Stimulated activated CD8-positive, alpha-beta memory T cell treated with anti-CD3 and anti-CD28 coated beads, Interleukin-4, amount 100 ng/mL, for 24 hours (primary cell): ENCODE measurements around the gene GAREM1.

Source experiments
- DNase-seq: peaks from one replicate; pipeline ENCODE4 v3.0.0-alpha.2; 2020; ENCODE audit warnings: low read depth

The GAREM1 gene

DNA sequence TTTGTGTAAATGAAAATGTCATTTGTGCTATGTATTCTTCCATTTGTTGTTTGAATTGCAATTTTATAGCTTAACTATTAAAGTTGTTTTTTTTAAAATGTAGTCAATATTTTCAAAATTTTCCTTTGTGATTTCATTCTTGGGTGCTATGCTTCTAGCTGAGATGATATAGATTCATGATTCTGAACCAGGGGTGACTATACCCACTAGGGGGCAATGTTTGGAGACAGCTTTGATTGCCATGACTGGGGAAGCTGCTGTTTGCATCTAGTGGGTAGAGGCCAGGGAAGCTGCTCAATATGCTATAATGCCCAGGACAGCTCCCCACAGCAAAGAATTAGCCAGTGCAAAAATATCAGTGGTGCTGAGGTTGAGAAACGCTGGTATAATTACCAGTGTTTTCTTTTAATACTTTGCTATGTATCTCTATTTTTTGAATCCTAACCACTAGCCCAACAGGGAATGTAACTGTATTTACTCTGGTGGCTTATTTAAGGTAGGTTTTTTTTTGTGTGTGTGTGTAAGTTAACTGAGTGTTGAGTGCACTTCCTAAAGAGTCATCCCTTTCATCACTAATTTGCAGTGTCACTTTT, 181.1 kb downstream of the GAREM1 start:
- peak; percentile 1 for DNase-seq

DNA sequence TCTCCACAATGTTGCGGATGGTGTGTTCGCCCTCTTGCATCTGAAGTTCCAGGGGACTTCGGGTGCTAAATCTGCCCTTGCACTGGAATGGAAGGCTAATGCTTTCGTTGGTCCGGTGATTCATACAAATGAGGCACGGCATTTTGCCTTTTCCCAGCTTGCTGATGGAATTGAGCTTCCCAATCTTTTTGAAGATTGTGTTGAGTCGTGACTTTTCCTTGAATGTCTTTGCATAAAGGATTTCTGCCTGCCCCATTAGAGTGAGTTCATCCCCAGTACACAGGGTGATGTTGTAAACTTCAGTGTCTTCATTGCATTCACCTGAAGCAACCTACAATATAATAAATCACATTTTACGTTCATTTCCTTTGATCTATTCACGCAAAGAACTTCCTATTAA, 182.8 kb downstream of the GAREM1 start:
- DNase-seq = no peak

- DNase-seq = no peak
These were observed 183.4 kb downstream of the GAREM1 start for GRCh38 chr18:32287249-32287648.

GRCh38 chr18:32286749-32287148, 183.9 kb downstream of the GAREM1 start:
- DNase-seq = no peak

DNA sequence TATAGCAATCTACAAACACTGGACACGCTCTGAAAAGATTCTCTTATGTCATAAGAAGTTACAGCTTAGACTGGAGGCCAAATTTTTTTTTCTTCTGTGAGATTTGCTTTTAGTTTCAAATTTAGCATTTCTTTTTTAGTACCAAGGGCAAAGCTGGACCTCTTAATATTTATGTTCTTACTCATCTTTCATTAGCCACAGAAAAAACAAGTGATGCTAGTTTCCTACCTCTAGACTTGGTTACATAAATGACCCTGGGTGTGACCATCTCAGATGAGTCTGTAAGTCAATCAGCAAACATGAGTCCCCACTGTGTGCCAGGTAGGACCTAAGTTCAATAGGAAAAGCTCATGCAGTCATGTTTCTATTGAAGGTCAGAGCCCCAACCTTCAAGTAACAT, 186.4 kb downstream of the GAREM1 start:
- no peak for DNase-seq

GRCh38 chr18:32280911-32281310, 189.8 kb downstream of the GAREM1 start:
- DNase-seq = no peak

DNA sequence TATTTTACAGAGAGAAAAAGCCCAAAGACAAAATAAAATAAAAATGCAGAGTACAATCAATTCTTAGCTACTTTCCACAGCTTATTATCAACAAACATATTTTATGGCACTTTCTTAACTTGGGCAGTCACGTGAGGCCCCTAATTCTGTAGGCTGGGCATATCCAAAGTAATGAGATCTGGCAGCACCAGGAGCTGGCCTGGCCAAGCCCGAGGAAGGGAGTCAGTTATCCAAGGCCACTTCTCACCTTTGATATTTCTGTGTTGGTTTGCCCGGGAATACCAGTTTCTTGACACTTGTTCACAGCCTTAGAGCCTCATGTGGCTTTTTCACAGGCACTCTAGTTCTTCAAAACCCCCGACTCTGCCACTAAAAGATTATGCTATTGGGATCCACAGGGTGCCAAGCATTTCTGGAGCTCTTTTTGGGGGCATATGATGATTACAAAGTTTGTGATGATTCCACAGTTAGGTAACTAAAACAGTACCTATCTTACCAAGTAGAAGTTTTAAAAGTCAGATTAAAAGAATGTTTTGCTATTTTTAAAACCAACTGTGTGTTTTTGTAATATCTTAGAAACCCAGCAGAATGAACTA, 190.4 kb downstream of the GAREM1 start:
- no peak for DNase-seq

- DNase-seq = no peak
These were observed 192.4 kb downstream of the GAREM1 start for GRCh38 chr18:32278177-32278799.

DNA sequence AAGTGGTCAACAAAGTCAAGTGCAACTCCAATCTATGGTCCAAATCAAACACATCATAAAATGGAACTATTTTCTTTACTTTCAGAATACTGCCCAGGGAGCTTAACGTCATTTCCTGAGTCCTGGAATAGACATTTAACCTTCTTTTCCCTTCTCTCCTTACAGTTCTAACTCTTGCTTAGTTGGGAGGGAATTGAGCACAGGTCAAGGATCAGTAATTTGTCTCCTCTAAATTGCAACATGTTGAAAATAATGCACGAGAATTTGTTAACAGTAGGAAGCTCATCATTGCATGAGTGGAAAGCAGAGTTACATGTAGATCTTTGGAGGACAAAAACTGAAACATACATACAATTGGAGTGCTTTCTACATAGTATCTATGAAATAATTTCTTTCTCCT, 193.1 kb downstream of the GAREM1 start:
- DNase-seq = no peak

GRCh38 chr18:32276906-32277305, 193.8 kb downstream of the GAREM1 start:
- DNase-seq = no peak

GRCh38 chr18:32276256-32276655, 194.4 kb downstream of the GAREM1 start:
- no peak for DNase-seq

- DNase-seq = no peak
These were observed 195.5 kb downstream of the GAREM1 start for GRCh38 chr18:32275221-32275620.

GRCh38 chr18:32274307-32274706, 196.4 kb downstream of the GAREM1 start:
- DNase-seq = no peak

DNA sequence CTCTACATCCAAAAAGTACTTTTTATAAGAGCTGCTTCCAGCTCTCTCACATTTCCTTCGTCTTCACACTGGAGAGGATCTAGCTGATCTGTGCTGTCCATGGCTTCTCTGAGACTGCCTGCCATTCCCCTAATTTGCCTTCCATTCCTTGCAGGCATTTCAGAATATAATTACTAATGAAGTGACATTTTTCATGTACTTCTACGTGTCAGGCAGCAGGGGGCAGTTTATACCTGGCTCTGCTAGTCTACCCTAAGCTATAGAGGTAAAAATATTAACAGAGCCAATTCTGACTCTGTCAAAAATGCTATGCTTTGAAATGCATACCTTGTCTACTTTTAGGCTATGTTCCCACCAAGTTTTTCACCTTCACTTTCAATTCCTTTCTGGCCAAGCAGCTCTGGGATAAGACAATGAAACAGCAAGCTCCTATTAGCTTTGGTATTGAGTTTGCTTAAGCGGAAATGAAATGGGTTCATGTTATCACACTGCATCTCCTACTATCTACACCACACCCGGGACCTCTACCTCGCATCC, 198.9 kb downstream of the GAREM1 start:
- no peak for DNase-seq

GRCh38 chr18:32270341-32270740, 200.3 kb downstream of the GAREM1 start:
- no peak for DNase-seq

- DNase-seq = no peak
These were observed 203.2 kb downstream of the GAREM1 start for GRCh38 chr18:32267463-32267862.

- no peak for DNase-seq
These were observed 206.3 kb downstream of the GAREM1 start for GRCh38 chr18:32264401-32264800.

DNA sequence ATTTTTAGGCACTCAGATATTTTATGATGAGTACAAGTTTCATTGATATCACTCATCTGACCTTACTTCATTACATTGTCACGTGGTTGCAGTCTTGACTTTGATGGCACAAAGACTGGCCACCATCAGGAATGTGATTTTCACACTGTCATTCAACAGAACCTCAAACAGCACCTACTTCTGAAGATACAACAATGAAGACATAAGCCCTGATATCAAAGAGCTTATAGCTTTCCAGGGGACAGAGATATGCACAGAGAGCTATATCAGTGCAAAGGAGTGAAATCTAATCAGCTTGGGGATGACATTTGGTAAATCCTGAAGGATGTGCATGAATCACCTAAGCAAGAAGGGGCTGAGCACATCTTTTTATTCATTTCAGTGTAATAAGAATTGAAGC, 208.6 kb downstream of the GAREM1 start:
- no peak for DNase-seq

DNA sequence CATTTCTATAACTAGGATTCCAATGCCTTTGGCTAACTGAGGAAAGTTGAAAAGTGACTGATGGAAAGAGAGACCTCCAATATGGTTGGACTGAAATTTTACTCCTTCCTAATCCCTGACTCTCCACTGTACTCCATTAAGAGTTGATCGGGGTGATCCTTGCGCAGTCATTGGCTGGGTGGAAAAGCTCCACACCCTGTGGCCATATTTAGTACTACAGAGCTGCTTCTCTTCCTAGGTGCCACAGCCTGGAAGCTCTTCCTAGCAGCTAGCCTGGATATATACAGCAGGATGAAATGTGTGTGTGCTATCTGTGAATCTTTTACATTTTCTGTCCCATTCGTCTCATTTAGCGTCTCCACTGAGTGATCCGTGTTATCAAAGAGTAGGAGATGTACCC, 209.7 kb downstream of the GAREM1 start:
- DNase-seq = no peak

GRCh38 chr18:32259553-32259952, 211.1 kb downstream of the GAREM1 start:
- no peak for DNase-seq

DNA sequence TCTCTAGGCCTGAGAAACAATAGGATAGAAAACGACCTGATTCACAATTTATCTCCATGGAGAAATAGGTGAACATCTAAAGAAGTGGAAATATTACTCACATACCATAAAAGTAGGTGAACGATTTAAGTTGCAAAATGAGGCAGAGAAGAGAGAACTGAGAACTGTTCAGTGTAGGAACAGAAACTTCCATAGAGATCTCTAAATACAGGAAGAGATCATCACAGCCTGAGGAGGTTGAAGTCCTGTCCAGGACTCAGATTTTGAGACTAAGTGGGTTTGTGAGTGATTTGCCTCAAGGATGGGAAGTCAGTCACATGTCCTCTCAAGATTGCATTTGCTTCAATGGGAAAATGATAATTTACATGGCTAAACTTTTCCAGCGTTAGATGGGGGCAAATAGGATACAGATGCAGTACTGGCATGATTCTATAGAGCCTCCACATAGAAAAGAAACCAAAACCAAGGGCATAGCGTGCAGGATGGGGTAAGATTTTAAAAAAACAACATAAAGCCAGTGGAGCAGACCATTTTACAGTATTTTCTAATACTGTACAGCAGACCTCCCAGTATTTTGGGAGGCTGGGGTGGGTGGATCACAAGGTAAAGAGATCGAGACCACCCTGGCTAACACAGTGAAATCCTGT, 212.0 kb downstream of the GAREM1 start:
- DNase-seq = no peak

DNA sequence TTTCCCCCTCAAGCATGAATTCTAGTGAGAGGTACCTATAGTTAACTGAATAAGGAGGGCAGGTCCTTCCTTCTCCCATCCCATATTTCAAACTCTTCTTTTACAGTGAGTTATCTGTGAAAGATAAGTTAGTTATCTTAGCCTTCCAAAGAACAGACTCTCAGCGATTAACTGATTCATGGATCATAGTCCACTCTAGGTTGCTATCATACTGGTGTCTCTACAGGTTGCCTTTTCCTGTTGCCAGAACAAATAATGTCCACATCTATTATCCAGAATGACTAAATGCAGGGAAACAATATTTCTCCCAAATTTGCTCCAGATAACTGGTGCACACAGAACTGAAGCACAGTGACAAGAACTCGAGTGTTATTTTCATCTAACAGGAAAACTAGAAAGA, 212.5 kb downstream of the GAREM1 start:
- no peak for DNase-seq
